SK-N-SH (cell line): ENCODE measurements around the gene SUMO2. TPM values are rescaled to one million over a fixed set of nuclear protein-coding genes. Genes with fewer than 3 reads are reported as not detected.

Experiments used
- CTCF ChIA-PET: fragments of 300-600, 350-600 bp; formaldehyde crosslinking; extraction: SDS; loops from one replicate; lab custom pipeline; 2021; lab: Yijun Ruan, JAX
- POLR2A ChIA-PET: fragments of 350-600 bp; sonication (Branson Sonifier 250); formaldehyde crosslinking; extraction: SDS; loops from one replicate; lab custom pipeline; 2020; ENCODE audit warnings: antibody characterized with exemption, inconsistent platforms; lab: Yijun Ruan, JAX
- DNase-seq: peaks from one replicate; pipeline ENCODE4 v3.0.0; 2012
- H2AFZ ChIP-seq: fragments of 200-600 bp; sonication (generic); 2 replicates; pipeline ENCODE4 v1.8.1; 2016; ENCODE audit warnings: antibody characterized with exemption, mild to moderate bottlenecking, low read depth
- H3F3A ChIP-seq: fragments of 200-600 bp; sonication (generic); replicated peaks from 2 replicates; pipeline ENCODE3; 2016; ENCODE audit warnings: antibody characterized with exemption, mild to moderate bottlenecking; ENCODE audit not compliant: insufficient read depth
- H3K27ac ChIP-seq, 2 experiments: fragments of 200-500 bp in 1 of 2; fragments of 200-600 bp in 1 of 2; sonication (Bioruptor generic) in 1 of 2; sonication (generic), shearing (Covaris generic) in 1 of 2; 2 replicates each; pipeline versions ENCODE4 v1.5.1 to v1.6.1; 2014 to 2016; ENCODE audit warnings: low read depth in 2 of 2, inconsistent platforms in 1 of 2, low read length in 1 of 2, mild to moderate bottlenecking in 1 of 2, mixed read lengths in 1 of 2
- H3K27me3 ChIP-seq: fragments of 200-600 bp; sonication (generic), shearing (Covaris generic); 2 replicates; pipeline ENCODE4 v1.6.1; 2016; ENCODE audit warnings: mixed run types; ENCODE audit not compliant: insufficient read depth
- H3K36me3 ChIP-seq, 2 experiments: fragments of 200-500 bp in 1 of 2; fragments of 200-600 bp in 1 of 2; sonication (Bioruptor generic) in 1 of 2; sonication (generic) in 1 of 2; replicated peaks in 1 of 2; 2 replicates each; pipeline versions ENCODE3 to v1.5.1; 2014 to 2016; ENCODE audit warnings: low read length in 1 of 2, mild to moderate bottlenecking in 1 of 2; ENCODE audit not compliant: insufficient read depth in 2 of 2, control insufficient read depth in 1 of 2
- H3K4me1 ChIP-seq, 2 experiments: fragments of 200-500 bp in 1 of 2; fragments of 200-600 bp in 1 of 2; sonication (Bioruptor generic) in 1 of 2; sonication (generic), shearing (Covaris generic) in 1 of 2; 2 replicates each; pipeline versions ENCODE4 v1.5.1 to v1.6.1; 2014 to 2016; ENCODE audit warnings: low read depth in 1 of 2, low read length in 1 of 2, mixed run types in 1 of 2; ENCODE audit not compliant: insufficient read depth in 2 of 2, control insufficient read depth in 1 of 2
- H3K4me2 ChIP-seq: fragments of 200-600 bp; sonication (generic), shearing (Covaris generic); 2 replicates; pipeline ENCODE4 v1.6.1; 2017; ENCODE audit warnings: mixed run types
- H3K4me3 ChIP-seq, 2 experiments: fragments of 200-500 bp in 1 of 2; fragments of 200-600 bp in 1 of 2; sonication (Bioruptor generic) in 1 of 2; sonication (generic), shearing (Covaris generic) in 1 of 2; 2 replicates each; pipeline versions ENCODE4 v1.5.1 to v1.8.1; 2014 to 2016; ENCODE audit warnings: low read depth in 2 of 2, inconsistent platforms in 1 of 2, low read length in 1 of 2, mild to moderate bottlenecking in 1 of 2, mixed read lengths in 1 of 2, moderate library complexity in 1 of 2
- H3K79me2 ChIP-seq: fragments of 200-600 bp; sonication (generic); 2 replicates; pipeline ENCODE4 v1.8.1; 2017; ENCODE audit warnings: mild to moderate bottlenecking; ENCODE audit not compliant: insufficient read depth
- H3K9ac ChIP-seq: fragments of 200-600 bp; sonication (generic); 2 replicates; pipeline ENCODE4 v1.6.1; 2017; ENCODE audit warnings: mixed run types
- H3K9me2 ChIP-seq: fragments of 200-600 bp; sonication (generic); 2 replicates; pipeline ENCODE4 v1.6.1; 2017; ENCODE audit warnings: mixed run types
- H3K9me3 ChIP-seq: fragments of 200-600 bp; sonication (generic); 2 replicates; pipeline ENCODE4 v1.6.1; 2017; ENCODE audit warnings: mixed run types, mild to moderate bottlenecking, moderate library complexity
- H4K20me1 ChIP-seq: fragments of 200-600 bp; sonication (generic); 2 replicates; pipeline ENCODE4 v1.6.1; 2017; ENCODE audit warnings: mild to moderate bottlenecking, mixed run types; ENCODE audit not compliant: insufficient read depth
- CHD2 ChIP-seq: fragments of 150-350 bp; IDR thresholded peaks from 2 replicates; pipeline ENCODE4 v1.6.1; 2018; ENCODE audit warnings: low read length; ENCODE audit not compliant: partially characterized antibody
- CTCF ChIP-seq: fragments of 200-600 bp; sonication (generic); IDR thresholded peaks from 2 replicates; pipeline ENCODE4 v1.6.1; 2017; ENCODE audit warnings: antibody characterized with exemption, mild to moderate bottlenecking, moderate library complexity
- EP300 ChIP-seq, 2 experiments: IDR thresholded peaks; 2 replicates each; pipeline versions ENCODE4 v1.4.0 to v1.6.1; 2012; ENCODE audit warnings: borderline replicate concordance in 1 of 2, low read depth in 1 of 2, low read length in 1 of 2
- FOSL2 ChIP-seq: IDR thresholded peaks from 2 replicates; pipeline ENCODE4 v1.4.0; 2012; ENCODE audit warnings: low read depth, mild to moderate bottlenecking, moderate library complexity, borderline replicate concordance
- FOXM1 ChIP-seq: IDR thresholded peaks from 2 replicates; pipeline ENCODE4 v1.4.0; 2012; ENCODE audit warnings: low read depth, mild to moderate bottlenecking
- GATA2 ChIP-seq: sonication (generic); formaldehyde crosslinking; IDR thresholded peaks from 2 replicates; pipeline ENCODE4 v1.5.0; 2020; ENCODE audit warnings: mild to moderate bottlenecking, missing genetic modification reagents
- NFIC ChIP-seq: IDR thresholded peaks from 2 replicates; pipeline ENCODE4 v1.4.0; 2012; ENCODE audit warnings: borderline replicate concordance
- NRF1 ChIP-seq: IDR thresholded peaks from 2 replicates; pipeline ENCODE4 v1.6.1; 2012; ENCODE audit warnings: low read depth, mild to moderate bottlenecking, low read length
- PBX3 ChIP-seq: IDR thresholded peaks from 2 replicates; pipeline ENCODE4; 2012
- POLR2AphosphoS5 ChIP-seq: IDR thresholded peaks from 2 replicates; pipeline ENCODE4 v1.6.1; 2012; ENCODE audit warnings: low read depth, low read length
- RCOR1 ChIP-seq: fragments of 150-350 bp; IDR thresholded peaks from 2 replicates; pipeline ENCODE4 v1.6.1; 2017; ENCODE audit warnings: antibody characterized with exemption, low read length
- RXRA ChIP-seq: IDR thresholded peaks from 2 replicates; pipeline ENCODE4 v1.4.0; 2012; ENCODE audit warnings: low read depth, mild to moderate bottlenecking, borderline replicate concordance
- SMC3 ChIP-seq: IDR thresholded peaks from 2 replicates; pipeline ENCODE4 v1.6.1; 2012; ENCODE audit warnings: low read depth, low read length, improper control_type of control experiment
- TEAD4 ChIP-seq: IDR thresholded peaks from 2 replicates; pipeline ENCODE4 v1.4.0; 2012; ENCODE audit warnings: mild to moderate bottlenecking, borderline replicate concordance; ENCODE audit not compliant: insufficient read depth
- USF1 ChIP-seq: IDR thresholded peaks from 2 replicates; pipeline ENCODE4 v1.4.0; 2012; ENCODE audit warnings: low read depth, borderline replicate concordance
- WGBS: methylation state at CpG from one replicate; pipeline ENCODE4 v1.1.6; 2017; ENCODE audit warnings: low lambda C conversion rate; 5-methylcytosine and 5-hydroxymethylcytosine counted together
- polyA plus RNA-seq, 3 experiments: library from polyadenylated mRNA; depleted of rRNA; stranded (reverse); fragments of >200 nt; gene quantifications; 2 replicates each; pipeline ENCODE4 v1.2.3, GENCODE V29; 2012

Gene SUMO2
- polyA plus RNA-seq, 1 of the 3 experiments (the other 2 are of a cell fraction): 114 TPM

- Histone ChIP-seq H3K4me1 (peaks cover 5 to 8% of the 10 kb centered on the region in 2 experiments; a peak in 3 of 4 replicates), H3K9ac (no peak overlapping the region), H3K27me3 (no peaks in the 10 kb centered on the region), H3K4me2 (peak overlapping the region; percentile 46; the same call in 1 of the 2 replicates), H3K9me3 (no peaks in the 10 kb centered on the region), H3K4me3 (no peak overlapping the region), H4K20me1 (peaks cover 7% of the 10 kb centered on the region; the same call in 1 of the 2 replicates), H3K79me2 (peaks cover 47% of the 10 kb centered on the region), H3K27ac (peak overlapping the region; percentile 47 to 54; a peak in 3 of 4 replicates), H2AFZ (no peak overlapping the region), H3K9me2 (no peaks in the 10 kb centered on the region), H3K36me3 (peaks cover 0 to 19% of the 10 kb centered on the region in 2 experiments), H3F3A (peaks cover 26% of the 10 kb centered on the region)
- WGBS: 91% methylated on average over 3 of the region's 3 CpGs
- POLR2A ChIA-PET: interaction anchor here (0.6 to 1.9 kb wide), 11 partner anchors 10 to 166 kb away, joined by 3 to 14 read pairs (median 3); partner anchors contain the start of genes ARMC7, GGA3, MRPS7 and NT5C
- CTCF ChIA-PET: interaction anchor here (1.0 to 1.9 kb wide), 5 partner anchors 17 to 47 kb away, joined by 4 to 8 read pairs (median 4); partner anchors contain the start of gene NT5C
- TF ChIP-seq EP300 (IDR thresholded peaks at IDR 0.05; ENCODE audit: borderline replicate concordance in 1 of 2, low read depth in 1 of 2, low read length in 1 of 2) (no peak), USF1 (no peak), GATA2 (CRISPR knock-in tag) (no peak), NRF1 (no peak), CTCF (no peak), SMC3 (no peak), FOXM1 (no peak), CHD2 (no peak)
- no peak for DNase-seq
Measured at GRCh38 chr17:75155191-75155601, 27.6 kb downstream of the SUMO2 start.

GRCh38 chr17:75154195-75155106 is 28.3 kb downstream of the SUMO2 start, which contains the start of gene JPT1:
Gene JPT1 (minus strand): TSS chr17:75154512. CDS start chr17:75154397, 115 bp downstream.
- Histone ChIP-seq H3K4me1 (peaks cover 5 to 8% of the 10 kb centered on the region in 2 experiments; a peak in 3 of 4 replicates), H3K4me3 (peak within 1 kb of the TSS; percentile 73 to 77)
- POLR2A ChIA-PET: interaction anchor here (0.6 to 1.9 kb wide), 12 partner anchors 9 to 165 kb away, joined by 3 to 14 read pairs (median 3); partner anchors contain the start of genes ARMC7, GGA3, MRPS7 and NT5C
- no peak for TF ChIP-seq RXRA
- peak; percentile 100 for TF ChIP-seq PBX3
- TF ChIP-seq NFIC: no peak; the same call in 1 of the 2 replicates
- TF ChIP-seq POLR2AphosphoS5: peak; percentile 100
- TF ChIP-seq EP300 (IDR thresholded peaks at IDR 0.05; ENCODE audit: borderline replicate concordance in 1 of 2, low read depth in 1 of 2, low read length in 1 of 2): no peak
- no peak for TF ChIP-seq FOSL2
- TF ChIP-seq TEAD4: no peak
- TF ChIP-seq RCOR1: no peak
- no peak for TF ChIP-seq CTCF

More at GRCh38 chr17:75154195-75155106, 28.3 kb downstream of the SUMO2 start, which contains the start of gene JPT1:
- peaks cover 0 to 19% of the 10 kb centered on the region in 2 experiments for H3K36me3 ChIP-seq
- peaks cover 15% of the 10 kb centered on the region; the same call in 1 of the 2 replicates for H4K20me1 ChIP-seq
- H3K4me2 ChIP-seq: peak within 1 kb of the TSS; percentile 81
- peak; percentile 99 for DNase-seq
- peak within 1 kb of the TSS; percentile 75 for H3K9ac ChIP-seq
- no peaks in the 10 kb centered on the region for H3K27me3 ChIP-seq
- peak within 1 kb of the TSS; percentile 53 to 85 for H3K27ac ChIP-seq
- whole genome bisulfite sequencing: 3% methylated on average over 42 of the region's 67 CpGs
- no peaks in the 10 kb centered on the region for H3K9me3 ChIP-seq
- H3K9me2 ChIP-seq: no peaks in the 10 kb centered on the region
- peak within 1 kb of the TSS; percentile 78 for H2AFZ ChIP-seq
- H3F3A ChIP-seq: peaks cover 22% of the 10 kb centered on the region
- CTCF ChIA-PET: interaction anchor here (1.1 to 1.9 kb wide), 5 partner anchors 9 to 48 kb away, joined by 3 to 8 read pairs (median 4); partner anchors contain the start of gene NT5C
- peaks cover 55% of the 10 kb centered on the region for H3K79me2 ChIP-seq
